Small intestine (tissue), 7 donors: ENCODE data around the gene REXO2. TPM values are rescaled to one million over a fixed set of nuclear protein-coding genes. Genes with fewer than 3 reads are reported as not detected.

Experiments
- DNase-seq, 2 donors: peaks; one replicate each; pipeline versions ENCODE4 v3.0.0 to v3.0.0-alpha.2; 2013
- FAIRE-seq: peaks from 2 replicates; lab custom pipeline; 2012; peaks lifted over from hg19 to GRCh38; lab: Jason Lieb, UNC
- H3K27ac ChIP-seq, 3 donors: one replicate each; pipeline ENCODE4 v1.5.1; 2013; ENCODE audit warnings: low read length in 2 of 3, mild to moderate bottlenecking in 2 of 3, control low read depth in 1 of 3, inconsistent platforms in 1 of 3, low read depth in 1 of 3, moderate library complexity in 1 of 3
- H3K27me3 ChIP-seq, 3 donors: one replicate each; pipeline ENCODE4 v1.6.1; 2013; ENCODE audit warnings: low read length in 3 of 3, inconsistent platforms in 1 of 3; ENCODE audit not compliant: control insufficient read depth in 3 of 3, insufficient read depth in 3 of 3
- H3K36me3 ChIP-seq, 3 donors: one replicate each; pipeline ENCODE4 v1.6.1; 2013; ENCODE audit warnings: low read length in 3 of 3, inconsistent platforms in 1 of 3, low read depth in 1 of 3, mild to moderate bottlenecking in 1 of 3, moderate library complexity in 1 of 3; ENCODE audit not compliant: control insufficient read depth in 3 of 3, insufficient read depth in 2 of 3
- H3K4me1 ChIP-seq, 3 donors: one replicate each; pipeline ENCODE4 v1.6.1; 2013; ENCODE audit warnings: low read length in 2 of 3, inconsistent platforms in 1 of 3, low read depth in 1 of 3, mild to moderate bottlenecking in 1 of 3, moderate library complexity in 1 of 3; ENCODE audit not compliant: control insufficient read depth in 3 of 3, insufficient read depth in 2 of 3
- H3K4me3 ChIP-seq, 3 donors: one replicate each; pipeline ENCODE4 v1.5.1; 2013; ENCODE audit warnings: low read length in 3 of 3, control low read depth in 1 of 3, inconsistent platforms in 1 of 3, low read depth in 1 of 3, mild to moderate bottlenecking in 1 of 3, moderate library complexity in 1 of 3
- H3K9me3 ChIP-seq, 2 donors: one replicate each; pipeline ENCODE4 v1.6.1; 2013; ENCODE audit warnings: low read depth in 1 of 2, low read length in 1 of 2; ENCODE audit not compliant: control insufficient read depth in 2 of 2, insufficient read depth in 1 of 2
- WGBS, 3 donors: extraction: QIAGEN DNeasy Blood & Tissue Kit; methylation state at CpG; one replicate each; pipeline ENCODE4 v1.1.7; 2013; 5-methylcytosine and 5-hydroxymethylcytosine counted together
- polyA plus RNA-seq, 4 donors: library from polyadenylated mRNA; stranded (reverse) in 3 of 4; unstranded in 1 of 4; fragments of 200-250 nt in 3 of 4; fragments of 120-200 nt in 1 of 4; gene quantifications; one replicate each; pipeline versions ENCODE4 v1.2.1 to v1.2.3, GENCODE V29; 2013
- donor health status: healthy with polysubstance abuse.
- donor health status: control.
- donor health status: control.
- donor health status: Bipolar disorder and iron deficiency.
- donor health status: healthy.

The REXO2 gene
- polyA plus RNA-seq, 4 donors = 24.8 to 62.6 (median 36.1) TPM

- H3K9me3 ChIP-seq = no peaks in the 10 kb centered on the region
- DNase-seq = no peak
- H3K27me3 ChIP-seq = no peaks in the 10 kb centered on the region
- H3K27ac ChIP-seq = no peak overlapping the region
- WGBS, 3 donors = 30 to 40% (median 33%) methylated on average over 2 of the region's 2 CpGs
- FAIRE-seq = no peak
- no peak overlapping the region for H3K4me3 ChIP-seq
- H3K4me1 ChIP-seq = no peaks in the 10 kb centered on the region
- H3K36me3 ChIP-seq = no peaks in the 10 kb centered on the region
Measured at GRCh38 chr11:114478001-114478410, 38.7 kb downstream of the REXO2 start.

GRCh38 chr11:114478768-114479167 is 39.5 kb downstream of the REXO2 start:
- Histone ChIP-seq H3K4me3 (no peak overlapping the region), H3K27me3 (no peaks in the 10 kb centered on the region), H3K4me1 (no peaks in the 10 kb centered on the region), H3K36me3 (no peaks in the 10 kb centered on the region), H3K9me3 (no peaks in the 10 kb centered on the region), H3K27ac (no peak overlapping the region)
- 63 to 72% (median 70%) methylated on average over 4 of the region's 4 CpGs for WGBS, 3 donors
- FAIRE-seq = no peak
- DNase-seq = peak; percentile 8 to 16

- WGBS, 3 donors = 77 to 89% (median 85%) methylated on average over 1 of the region's 1 CpG
- no peak for FAIRE-seq
- H3K27ac ChIP-seq = no peak overlapping the region
Measured at GRCh38 chr11:114479331-114479730, 40.1 kb downstream of the REXO2 start.

GRCh38 chr11:114482114-114482513 is 42.8 kb downstream of the REXO2 start:
- no peaks in the 10 kb centered on the region for H3K9me3 ChIP-seq
- H3K36me3 ChIP-seq = no peaks in the 10 kb centered on the region
- no peak overlapping the region for H3K27ac ChIP-seq
- H3K27me3 ChIP-seq = no peaks in the 10 kb centered on the region
- H3K4me3 ChIP-seq = no peak overlapping the region
- WGBS, 3 donors = 60 to 77% (median 71%) methylated on average over 1 of the region's 1 CpG
- H3K4me1 ChIP-seq = no peaks in the 10 kb centered on the region
- DNase-seq = no peak
- FAIRE-seq = no peak

More at GRCh38 chr11:114479331-114479730, 40.1 kb downstream of the REXO2 start:
- Histone ChIP-seq H3K9me3 (no peaks in the 10 kb centered on the region), H3K27me3 (no peaks in the 10 kb centered on the region), H3K36me3 (no peaks in the 10 kb centered on the region), H3K4me1 (no peaks in the 10 kb centered on the region), H3K4me3 (no peak overlapping the region)
- DNase-seq = no peak

- Histone ChIP-seq H3K27me3 (no peaks in the 10 kb centered on the region), H3K27ac (no peak overlapping the region), H3K9me3 (no peaks in the 10 kb centered on the region), H3K4me3 (no peak overlapping the region), H3K36me3 (no peaks in the 10 kb centered on the region), H3K4me1 (no peaks in the 10 kb centered on the region)
- FAIRE-seq (no peak), DNase-seq (no peak)
- 82 to 93% (median 91%) methylated on average over 2 of the region's 2 CpGs for WGBS, 3 donors
Measured at GRCh38 chr11:114483929-114484328, 44.7 kb downstream of the REXO2 start.

- no peaks in the 10 kb centered on the region for H3K27me3 ChIP-seq
- no peaks in the 10 kb centered on the region for H3K36me3 ChIP-seq
- H3K9me3 ChIP-seq = no peaks in the 10 kb centered on the region
- no peak overlapping the region for H3K27ac ChIP-seq
- H3K4me1 ChIP-seq = no peaks in the 10 kb centered on the region
- FAIRE-seq = no peak
- DNase-seq = no peak
- WGBS, 3 donors = 73 to 83% (median 76%) methylated on average over 3 of the region's 3 CpGs
- H3K4me3 ChIP-seq = no peak overlapping the region
Measured at GRCh38 chr11:114496915-114497314, 57.6 kb downstream of the REXO2 start.

- DNase-seq (no peak), FAIRE-seq (no peak)
- no peaks in the 10 kb centered on the region for H3K36me3 ChIP-seq
- H3K4me3 ChIP-seq = no peak overlapping the region
- no peaks in the 10 kb centered on the region for H3K27me3 ChIP-seq
- no peaks in the 10 kb centered on the region for H3K9me3 ChIP-seq
- no peak overlapping the region for H3K27ac ChIP-seq
- no peaks in the 10 kb centered on the region for H3K4me1 ChIP-seq
Measured at GRCh38 chr11:114499756-114500155, 60.5 kb downstream of the REXO2 start.

Other genes with a start within 250 kb of the REXO2 start
- 100 to 1,000 TPM in 1 of 4 donors, 10 to 100 TPM in 2, under 1 TPM in 1; 0.81 to 169 (median 22.7) TPM for gene NNMT, start 143.1 kb upstream of the REXO2 start, polyA plus RNA-seq
- 10 to 100 TPM in 2 of 4 donors, 1 to 10 TPM in 2; 9.3 to 12.1 (median 10.9) TPM for gene C11orf71, start 39.0 kb upstream of the REXO2 start, polyA plus RNA-seq
- 10 to 100 TPM; 17.0 to 43.8 (median 21.1) TPM for gene RBM7, start 38.8 kb upstream of the REXO2 start, polyA plus RNA-seq
- gene NXPE1, start 120.4 kb downstream of the REXO2 start, polyA plus RNA-seq = 1 to 10 TPM in 2 of 4 donors, under 1 TPM in 1, not detected in 1; 0.24 to 6.3 (median 1.3) TPM
- gene NXPE4, start 156.3 kb downstream of the REXO2 start, polyA plus RNA-seq = under 1 TPM in 2 of 4 donors, not detected in 2; 0.03 to 0.04 TPM
- 1 to 10 TPM in 1 of 4 donors, under 1 TPM in 2, not detected in 1; 0.15 to 2.7 (median 0.54) TPM for gene NXPE2, start 239.1 kb downstream of the REXO2 start, polyA plus RNA-seq